Kidney capillary endothelial cell (primary cell): ENCODE results near the gene ULK2.

Experiments
- DNase-seq: peaks from one replicate; pipeline ENCODE4 v3.0.0-alpha.2; 2018; ENCODE audit warnings: low spot score

ULK2 gene

DNA sequence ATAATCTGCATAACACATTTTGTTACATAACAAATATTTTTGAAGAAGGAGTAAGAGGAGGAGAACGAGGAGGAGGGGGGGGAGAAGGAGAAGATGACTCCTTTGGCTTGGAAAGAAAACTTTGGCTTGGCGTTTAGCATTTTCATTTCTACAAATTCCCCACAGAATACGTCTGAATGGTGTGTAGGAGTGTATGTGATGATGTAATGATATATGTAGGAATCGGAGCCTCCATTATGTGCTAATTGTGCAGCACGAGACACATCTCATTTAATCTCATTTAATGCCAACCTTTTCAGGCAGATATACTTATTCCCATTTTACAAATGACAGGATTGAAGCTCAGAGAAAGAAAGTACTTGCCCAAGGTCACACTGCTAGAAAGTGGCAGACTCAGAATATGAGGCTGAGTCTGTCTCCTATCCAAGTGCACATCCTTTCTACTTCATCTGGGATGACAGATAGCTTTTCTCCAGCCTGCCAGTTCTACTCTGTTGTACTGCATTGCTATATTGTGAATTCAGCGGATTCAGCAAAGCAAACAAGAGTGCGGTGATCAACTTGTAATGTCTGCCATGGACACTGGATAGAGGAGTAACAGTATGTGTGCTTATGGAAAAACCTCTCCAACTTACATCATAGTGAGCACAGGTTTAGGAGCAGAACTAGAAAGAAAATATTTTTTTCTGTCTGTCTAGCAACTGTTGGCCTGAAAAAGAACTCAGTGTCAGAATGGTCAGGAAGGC lies 140.9 kb downstream of the ULK2 start:
- no peak for DNase-seq

DNA sequence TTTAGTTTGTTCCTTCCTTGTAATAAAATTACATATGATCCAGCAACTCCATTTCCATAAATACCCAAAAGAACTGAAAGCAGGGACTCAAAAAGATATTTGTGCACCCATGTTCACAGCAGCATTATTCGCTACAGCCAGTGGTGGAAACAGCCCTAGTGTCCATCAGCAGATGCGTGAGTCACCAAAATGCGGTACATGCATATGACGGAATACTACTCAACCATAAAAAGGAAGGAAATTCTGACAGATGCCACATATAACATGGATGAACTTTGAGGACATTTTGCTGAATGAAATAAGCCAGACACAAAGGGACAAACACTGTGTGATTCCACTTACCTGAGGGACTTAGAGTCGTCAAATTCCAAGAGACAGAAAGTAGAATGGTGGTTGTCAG lies 142.2 kb downstream of the ULK2 start:
- no peak for DNase-seq

DNA sequence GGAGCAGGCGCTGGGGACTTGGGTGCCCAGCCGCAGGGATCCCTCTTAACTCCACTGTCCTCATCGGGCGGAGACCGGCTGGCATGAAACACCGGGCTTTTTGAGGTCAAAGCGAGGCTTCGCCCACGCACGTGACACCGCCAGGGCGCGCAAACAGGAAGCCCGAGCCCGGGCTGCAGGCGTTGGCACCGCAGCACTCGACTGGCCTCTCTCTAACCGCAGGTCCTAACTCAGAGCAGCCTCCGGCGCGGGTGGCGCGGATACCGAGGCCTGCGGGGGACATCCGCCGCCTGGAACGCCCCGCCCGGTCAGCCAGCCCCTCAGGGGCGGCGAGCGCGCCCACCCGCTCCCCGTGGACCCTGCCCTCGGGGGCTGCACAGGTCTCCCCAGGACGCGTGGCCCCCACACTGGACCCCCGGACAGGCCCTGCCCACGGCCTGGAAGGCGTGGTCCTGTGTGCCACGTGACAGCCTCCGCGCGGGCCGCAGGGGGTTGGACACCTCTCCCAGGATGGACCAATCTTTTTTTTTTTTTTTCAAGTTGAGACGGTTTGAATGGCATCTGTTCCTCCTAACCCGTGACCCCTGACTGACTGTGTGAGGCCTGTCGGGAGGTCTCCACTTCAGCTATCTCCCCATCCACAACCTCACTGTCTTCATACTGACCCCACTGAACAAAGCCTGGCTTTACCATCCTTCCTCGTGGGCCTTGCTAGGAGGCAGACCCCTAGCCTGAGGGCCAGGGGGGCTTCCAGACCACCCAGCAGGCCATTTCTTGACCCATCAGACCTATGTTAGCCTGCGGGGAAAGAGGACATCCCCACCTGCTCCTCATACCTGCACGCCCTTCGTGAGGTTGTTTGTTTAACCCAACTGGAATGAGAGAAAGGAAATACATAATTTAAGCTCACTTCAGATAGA lies 143.0 kb downstream of the ULK2 start:
- DNase-seq: no peak

DNA sequence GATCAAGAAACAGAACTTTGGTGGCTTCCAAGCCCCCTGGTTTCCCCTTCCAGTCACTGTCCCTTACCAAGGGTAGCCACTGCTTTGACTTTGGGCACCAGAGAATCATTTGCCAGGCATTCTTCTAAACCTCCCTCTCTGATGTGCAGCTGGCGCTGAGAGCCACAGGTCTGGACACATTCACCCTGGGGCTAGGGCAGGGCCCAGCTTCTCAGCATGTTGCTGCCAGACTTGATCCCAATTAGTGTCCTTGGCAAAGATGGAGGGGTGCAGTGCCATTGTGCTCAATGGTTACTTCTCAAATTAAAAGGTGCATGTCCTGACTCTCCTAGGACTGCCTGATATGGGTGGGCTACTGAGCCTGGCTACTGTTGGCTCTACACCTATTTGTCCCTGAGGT lies 143.8 kb downstream of the ULK2 start:
- no peak for DNase-seq
